Endothelial cell of umbilical vein (primary cell): ENCODE data around the gene TGM1. TPM values are rescaled to one million over a fixed set of nuclear protein-coding genes. Genes with fewer than 3 reads are reported as not detected.
"Not testable (repeated sequence)": the region's sequence is repeated elsewhere in the genome, so short reads cannot be mapped to it uniquely, and the experiment has no call there.

Experiments
- BruUV-seq: library from RNA; stranded (reverse); fragments of 400-500 nt; replicated peaks from 2 replicates; lab custom pipeline; 2021; lab: Mats Ljungman, UMichigan
- CTCF ChIA-PET: fragments of 300-600, 350-600 bp; sonication (Branson Sonifier 250); formaldehyde crosslinking; loops from one replicate; lab custom pipeline; 2021; ENCODE audit warnings: antibody characterized with exemption, inconsistent platforms; lab: Charles Lee
- POLR2A ChIA-PET: fragments of 300-600, 350-600 bp; sonication (Branson Sonifier 250); formaldehyde crosslinking; loops from one replicate; lab custom pipeline; 2021; ENCODE audit warnings: antibody characterized with exemption, inconsistent platforms; lab: Charles Lee
- DNase-seq: peaks from one replicate; pipeline ENCODE4 v3.0.0-alpha.2; 2011; ENCODE audit warnings: low read depth, low spot score
- FAIRE-seq: peaks from 2 replicates; lab custom pipeline; 2011; peaks lifted over from hg19 to GRCh38; lab: Jason Lieb, UNC
- H2AFZ ChIP-seq: 2 replicates; pipeline ENCODE4 v1.6.0; 2012; ENCODE audit warnings: low read depth, low read length, control low read depth, inconsistent platforms
- H3K27ac ChIP-seq: 2 replicates; pipeline ENCODE4 v1.5.1; 2011; ENCODE audit warnings: low read depth, mild to moderate bottlenecking, control low read depth, low read length, moderate library complexity; ENCODE audit not compliant: insufficient read depth
- H3K27me3 ChIP-seq, 2 experiments: 2 replicates each; pipeline versions ENCODE4 v1.6.0 to v1.6.1; 2011; ENCODE audit warnings: low read length in 2 of 2, mixed read lengths in 1 of 2; ENCODE audit not compliant: control insufficient read depth in 2 of 2, insufficient read depth in 2 of 2
- H3K36me3 ChIP-seq, 2 experiments: 2 replicates in 1 of 2; 3 replicates in 1 of 2; pipeline ENCODE4 v1.5.1; 2011; ENCODE audit warnings: low read length in 2 of 2, mild to moderate bottlenecking in 1 of 2, moderate library complexity in 1 of 2; ENCODE audit not compliant: control insufficient read depth in 2 of 2, insufficient read depth in 2 of 2; ENCODE audit errors: extremely low read depth in 1 of 2
- H3K4me1 ChIP-seq: 3 replicates; pipeline ENCODE4 v1.5.1; 2011; ENCODE audit warnings: mild to moderate bottlenecking, low read length; ENCODE audit not compliant: control insufficient read depth, insufficient read depth; ENCODE audit errors: extremely low read depth
- H3K4me2 ChIP-seq: 2 replicates; pipeline ENCODE4 v1.6.1; 2011; ENCODE audit warnings: low read length, control low read depth, mixed read lengths; ENCODE audit not compliant: insufficient read depth
- H3K4me3 ChIP-seq, 3 experiments: fragments of 200-600 bp in 1 of 3; sonication (generic), shearing (Covaris generic) in 1 of 3; replicated peaks in 1 of 3; 2 replicates each; pipeline ENCODE4 v1.5.1; 2011 to 2016; ENCODE audit warnings: control low read depth in 3 of 3, low read length in 3 of 3, mild to moderate bottlenecking in 2 of 3, inconsistent platforms in 1 of 3, low read depth in 1 of 3, moderate library complexity in 1 of 3; ENCODE audit not compliant: insufficient read depth in 1 of 3
- H3K79me2 ChIP-seq: 2 replicates; pipeline ENCODE4 v1.6.0; 2012; ENCODE audit warnings: low read length, inconsistent platforms; ENCODE audit not compliant: control insufficient read depth, insufficient read depth
- H3K9ac ChIP-seq: replicated peaks from 2 replicates; pipeline ENCODE3; 2011; ENCODE audit warnings: low read length, control low read depth; ENCODE audit not compliant: insufficient read depth; ENCODE audit errors: extremely low read depth
- H3K9me1 ChIP-seq: replicated peaks from 3 replicates; pipeline ENCODE4 v1.6.0; 2011; ENCODE audit warnings: mild to moderate bottlenecking, low read length; ENCODE audit not compliant: control insufficient read depth, insufficient read depth; ENCODE audit errors: extremely low read depth
- H3K9me3 ChIP-seq: replicated peaks from 2 replicates; pipeline ENCODE4 v1.5.1; 2012; ENCODE audit warnings: low read length, inconsistent platforms; ENCODE audit not compliant: control insufficient read depth, insufficient read depth
- H4K20me1 ChIP-seq: replicated peaks from 2 replicates; pipeline ENCODE3; 2011; ENCODE audit warnings: mild to moderate bottlenecking, low read length; ENCODE audit not compliant: control insufficient read depth, insufficient read depth; ENCODE audit errors: extremely low read depth
- CTCF ChIP-seq, 2 donors: IDR thresholded peaks; 1 replicate in 1 of 2; 2 replicates in 1 of 2; pipeline ENCODE4 v1.5.1; 2011; ENCODE audit warnings: low read length in 2 of 2, mild to moderate bottlenecking in 2 of 2, moderate library complexity in 2 of 2, control low read depth in 1 of 2, inconsistent platforms in 1 of 2, low read depth in 1 of 2; ENCODE audit not compliant: insufficient read depth in 1 of 2; ENCODE audit errors: extremely low read depth in 1 of 2
- EZH2 ChIP-seq: IDR thresholded peaks from 2 replicates; pipeline ENCODE4 v1.6.1; 2012; ENCODE audit warnings: borderline replicate concordance, low read depth, mild to moderate bottlenecking, moderate library complexity, low read length, inconsistent platforms; ENCODE audit not compliant: severe bottlenecking
- FOS ChIP-seq: IDR thresholded peaks from 2 replicates; pipeline ENCODE4 v1.6.1; 2011; ENCODE audit warnings: mild to moderate bottlenecking, low read length, moderate library complexity, borderline replicate concordance; ENCODE audit not compliant: insufficient read depth
- GATA2 ChIP-seq: IDR thresholded peaks from 2 replicates; pipeline ENCODE4 v1.7.0; 2011; ENCODE audit warnings: low read depth, mild to moderate bottlenecking, moderate library complexity, mixed read lengths, low read length; ENCODE audit not compliant: insufficient read length, insufficient read depth
- JUN ChIP-seq: IDR thresholded peaks from 2 replicates; pipeline ENCODE4 v1.6.1; 2011; ENCODE audit warnings: borderline replicate concordance, low read depth; ENCODE audit not compliant: insufficient read length, insufficient read depth
- MAX ChIP-seq: IDR thresholded peaks from 2 replicates; pipeline ENCODE4 v1.6.1; 2011; ENCODE audit not compliant: insufficient read depth, insufficient read length
- MYC ChIP-seq: IDR thresholded peaks from one replicate; pipeline ENCODE4 v1.6.1; 2011; ENCODE audit warnings: mild to moderate bottlenecking, low read depth, low read length
- POLR2A ChIP-seq: IDR thresholded peaks from 2 replicates; pipeline ENCODE4 v1.6.1; 2012; ENCODE audit warnings: low read depth, mild to moderate bottlenecking, control low read depth, low read length
- POLR2AphosphoS5 ChIP-seq: IDR thresholded peaks from 2 replicates; pipeline ENCODE4 v1.6.1; 2012; ENCODE audit warnings: low read depth, mild to moderate bottlenecking, control low read depth, low read length, moderate library complexity; ENCODE audit not compliant: insufficient read depth
- dilution Hi-C: fragments of 300-500 bp; cut with MboI; formaldehyde crosslinking; loops from one replicate; pipeline ENCODE4 v1.15.0; 2019; ENCODE audit warnings: low sequenced_read_pairs; ENCODE audit not compliant: extremely low pct_ligation_motif_present
- intact Hi-C: fragments of 100-400 bp; cut with micrococcal nuclease; formaldehyde crosslinking; loops from one replicate; pipeline ENCODE4 v1.10.0; 2022
- polyA plus RNA-seq, 4 experiments: library from polyadenylated mRNA; depleted of rRNA in 3 of 4; stranded (reverse) in 3 of 4; unstranded in 1 of 4; fragments of >200 nt; gene quantifications; 2 replicates each; pipeline versions ENCODE4 v1.2.1 to v1.2.3, GENCODE V29; 2011 to 2012; ENCODE audit warnings: missing spikeins in 1 of 4
- total RNA-seq: library from RNA; stranded (reverse); gene quantifications from 2 replicates; pipeline ENCODE4 v1.2.3, GENCODE V29; 2021

TGM1 gene
- total and polyA plus RNA-seq, 2 donors (not counting 3 experiments of a cell fraction or from before 2014, with no cell fraction given) = 1.0 to 3.4 TPM

DNA sequence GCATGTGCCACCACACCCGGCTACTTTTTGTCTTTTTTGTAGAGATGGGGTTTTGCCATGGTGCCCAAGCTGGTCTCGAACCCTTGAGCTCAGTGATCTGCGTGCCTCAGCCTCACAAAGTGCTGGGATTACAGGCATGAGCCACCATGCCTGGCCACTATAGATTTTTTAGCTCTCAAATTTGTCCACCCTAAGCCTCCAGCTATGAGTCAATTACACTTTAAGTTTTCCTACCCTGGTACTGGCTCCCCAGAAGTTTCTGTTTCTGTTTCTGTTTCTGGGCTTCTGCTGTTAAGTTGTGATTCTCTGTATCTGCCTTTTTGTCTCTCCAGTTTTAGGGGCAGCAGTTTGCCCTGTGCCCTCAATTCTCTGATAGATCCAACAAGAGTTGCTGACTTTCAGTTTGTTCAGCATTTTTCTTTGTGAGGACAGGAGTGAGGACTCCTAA lies 16.2 kb downstream of the TGM1 start:
- no peak overlapping the region for H2AFZ ChIP-seq
- no peaks in the 10 kb centered on the region for H3K27me3 ChIP-seq
- H4K20me1 ChIP-seq = no peaks in the 10 kb centered on the region
- H3K36me3 ChIP-seq = no peaks in the 10 kb centered on the region
- TF ChIP-seq MYC = no peak
- TF ChIP-seq POLR2AphosphoS5 = no peak
- TF ChIP-seq FOS = no peak
- TF ChIP-seq POLR2A = no peak
- no peak for TF ChIP-seq GATA2
- TF ChIP-seq EZH2 = no peak
- TF ChIP-seq MAX = no peak
- no peak for TF ChIP-seq CTCF (IDR thresholded peaks at IDR 0.05; ENCODE audit: extremely low read depth in 1 of 2, insufficient read depth in 1 of 2, low read depth in 1 of 2, low read length in 2 of 2)
- TF ChIP-seq JUN = no peak
- no TSS peak for BruUV-seq
- H3K4me2 ChIP-seq = no peak overlapping the region
- dilution Hi-C loops = no loop called here
- H3K4me3 ChIP-seq = no peak overlapping the region
- H3K9ac ChIP-seq = no peak overlapping the region
- DNase-seq = no peak
- H3K79me2 ChIP-seq = peaks cover 1% of the 10 kb centered on the region
- H3K4me1 ChIP-seq = peaks cover 11% of the 10 kb centered on the region
- H3K9me1 ChIP-seq = no peaks in the 10 kb centered on the region
- ChIA-PET CTCF (interaction anchor here (1.3 to 13.0 kb wide), 4 partner anchors 24 to 61 kb away, joined by 5 to 199 read pairs (median 9); partner anchors contain the start of genes CIDEB, DHRS1, MDP1 and NOP9), POLR2A (interaction anchor here (0.7 kb wide), 1 partner anchor 22 kb away, joined by 4 read pairs; no protein-coding TSS in a partner anchor)
- intact Hi-C loops = no loop called here
- H3K27ac ChIP-seq = no peak overlapping the region
- no peaks in the 10 kb centered on the region for H3K9me3 ChIP-seq
- FAIRE-seq = no peak

GRCh38 chr14:24245350-24245749 lies 17.6 kb downstream of the TGM1 start:
- H3K9me1 ChIP-seq, FAIRE-seq, DNase-seq, H3K9ac ChIP-seq, H4K20me1 ChIP-seq, H2AFZ ChIP-seq, H3K27ac ChIP-seq, H3K27me3 ChIP-seq, dilution Hi-C loops, H3K4me2 ChIP-seq, H3K4me3 ChIP-seq, intact Hi-C loops, H3K9me3 ChIP-seq, POLR2A ChIA-PET, H3K36me3 ChIP-seq, BruUV-seq: not testable (repeated sequence)
- CTCF ChIA-PET = interaction anchor here (0.9 to 13.0 kb wide), 5 partner anchors 11 to 84 kb away, joined by 3 to 199 read pairs (median 5); partner anchors contain the start of genes CIDEB, DHRS1, IRF9 and LTB4R
- Histone ChIP-seq H3K4me1 (peaks cover 23% of the 10 kb centered on the region), H3K79me2 (peaks cover 14% of the 10 kb centered on the region)
